Measurements from ENCODE around the gene RPS21.

RPS21 gene

GRCh38 chr20:62387933-62388635 is 1.2 kb downstream of the RPS21 start:
- peak overlapping the region; percentile 78 for H3K27ac ChIP-seq
- TF ChIP-seq ZFX (IDR thresholded peaks at IDR 0.05; ENCODE audit: borderline replicate concordance) (no peak), CTCF (IDR thresholded peaks at IDR 0.05) (no peak)

GRCh38 chr20:62388839-62389600 is 2.1 kb downstream of the RPS21 start:
- peak overlapping the region; percentile 78 for H3K27ac ChIP-seq

GRCh38 chr20:62389601-62390087 is 2.7 kb downstream of the RPS21 start:
- TF ChIP-seq CTCF (IDR thresholded peaks at IDR 0.05): no peak
- TF ChIP-seq ZFX (IDR thresholded peaks at IDR 0.05; ENCODE audit: borderline replicate concordance): no peak
- peak overlapping the region; percentile 78 for H3K27ac ChIP-seq

More at GRCh38 chr20:62388839-62389600, 2.1 kb downstream of the RPS21 start:
- no peak for TF ChIP-seq CTCF (IDR thresholded peaks at IDR 0.05)
- no peak for TF ChIP-seq ZFX (IDR thresholded peaks at IDR 0.05; ENCODE audit: borderline replicate concordance)

GRCh38 chr20:62390317-62391164 is 3.6 kb downstream of the RPS21 start:
- peak overlapping the region; percentile 78; the same call in 1 of the 2 replicates for H3K27ac ChIP-seq
- TF ChIP-seq ZFX (IDR thresholded peaks at IDR 0.05; ENCODE audit: borderline replicate concordance): no peak
- TF ChIP-seq CTCF (IDR thresholded peaks at IDR 0.05): no peak

- H3K27ac ChIP-seq: no peak overlapping the region
- no peak for TF ChIP-seq ZFX (IDR thresholded peaks at IDR 0.05; ENCODE audit: borderline replicate concordance)
- TF ChIP-seq CTCF (IDR thresholded peaks at IDR 0.05): no peak
Measured at GRCh38 chr20:62391165-62392076, 4.5 kb downstream of the RPS21 start.

GRCh38 chr20:62392077-62392418 is 5.1 kb downstream of the RPS21 start:
- H3K27ac ChIP-seq: no peak overlapping the region
- TF ChIP-seq ZFX (IDR thresholded peaks at IDR 0.05; ENCODE audit: borderline replicate concordance) (no peak), CTCF (IDR thresholded peaks at IDR 0.05) (no peak)
